HEK293T (cell line): Measurements from ENCODE around the gene INTS15.

ENCODE experiments used
- CTCF ChIA-PET: fragments of 350-600 bp; formaldehyde crosslinking; extraction: SDS; loops from one replicate; lab custom pipeline; 2021; ENCODE audit warnings: antibody characterized with exemption, inconsistent platforms; lab: Yijun Ruan, JAX
- POLR2A ChIA-PET: fragments of 350-600 bp; formaldehyde crosslinking; extraction: SDS; loops from one replicate; lab custom pipeline; 2020; ENCODE audit warnings: antibody characterized with exemption, inconsistent platforms; lab: Yijun Ruan, JAX
- DNase-seq: peaks from one replicate; pipeline ENCODE4 v3.0.0; 2012; ENCODE audit warnings: mixed read lengths; ENCODE audit errors: extremely low spot score
- ARNT ChIP-seq: fragments of 450-650 bp; IDR thresholded peaks from 2 replicates; pipeline ENCODE4 v1.6.1; 2017; ENCODE audit warnings: mild to moderate bottlenecking
- BHLHE40 ChIP-seq: fragments of 450-650 bp; IDR thresholded peaks from 2 replicates; pipeline ENCODE4 v1.6.1; 2016; ENCODE audit warnings: mild to moderate bottlenecking, moderate library complexity, borderline replicate concordance
- CTBP1 ChIP-seq: fragments of 450-650 bp; IDR thresholded peaks from 2 replicates; pipeline ENCODE4 v1.6.1; 2016; ENCODE audit warnings: borderline replicate concordance
- ELF4 ChIP-seq: fragments of 450-650 bp; IDR thresholded peaks from 2 replicates; pipeline ENCODE4 v1.6.1; 2017; ENCODE audit warnings: antibody characterized with exemption
- FOXA1 ChIP-seq: fragments of 450-650 bp; IDR thresholded peaks from 2 replicates; pipeline ENCODE4 v1.6.1; 2016; ENCODE audit warnings: mild to moderate bottlenecking
- FOXK2 ChIP-seq: fragments of 450-650 bp; IDR thresholded peaks from 2 replicates; pipeline ENCODE4 v1.6.1; 2016; ENCODE audit warnings: mild to moderate bottlenecking
- FOXM1 ChIP-seq: fragments of 450-650 bp; IDR thresholded peaks from 2 replicates; pipeline ENCODE4 v1.6.1; 2017; ENCODE audit warnings: mild to moderate bottlenecking, borderline replicate concordance
- HDGF ChIP-seq: fragments of 450-650 bp; IDR thresholded peaks from 2 replicates; pipeline ENCODE4 v1.6.1; 2017; ENCODE audit warnings: antibody characterized with exemption, borderline replicate concordance
- L3MBTL2 ChIP-seq: fragments of 450-650 bp; conservative IDR thresholded peaks from 2 replicates; pipeline ENCODE4 v1.6.1; 2016; ENCODE audit warnings: mild to moderate bottlenecking
- LEF1 ChIP-seq: fragments of 450-650 bp; IDR thresholded peaks from 2 replicates; pipeline ENCODE4 v1.6.1; 2017; ENCODE audit warnings: mild to moderate bottlenecking, borderline replicate concordance
- NFRKB ChIP-seq: fragments of 450-650 bp; IDR thresholded peaks from 2 replicates; pipeline ENCODE4 v1.6.1; 2016; ENCODE audit warnings: mild to moderate bottlenecking, moderate library complexity
- SP1 ChIP-seq: fragments of 450-650 bp; IDR thresholded peaks from 2 replicates; pipeline ENCODE4 v1.6.1; 2017
- SUZ12 ChIP-seq: fragments of 450-650 bp; IDR thresholded peaks from 2 replicates; pipeline ENCODE4 v1.6.1; 2016; ENCODE audit warnings: mild to moderate bottlenecking
- TARDBP ChIP-seq: fragments of 450-650 bp; IDR thresholded peaks from 2 replicates; pipeline ENCODE4 v1.6.1; 2016
- ZNF384 ChIP-seq: fragments of 450-650 bp; IDR thresholded peaks from 2 replicates; pipeline ENCODE4 v1.6.1; 2016
- TF ChIP-seq, protein P1 (sequence below): fragments of 450-650 bp; IDR thresholded peaks from 2 replicates; pipeline ENCODE4 v1.6.1; 2016

Gene INTS15

DNA sequence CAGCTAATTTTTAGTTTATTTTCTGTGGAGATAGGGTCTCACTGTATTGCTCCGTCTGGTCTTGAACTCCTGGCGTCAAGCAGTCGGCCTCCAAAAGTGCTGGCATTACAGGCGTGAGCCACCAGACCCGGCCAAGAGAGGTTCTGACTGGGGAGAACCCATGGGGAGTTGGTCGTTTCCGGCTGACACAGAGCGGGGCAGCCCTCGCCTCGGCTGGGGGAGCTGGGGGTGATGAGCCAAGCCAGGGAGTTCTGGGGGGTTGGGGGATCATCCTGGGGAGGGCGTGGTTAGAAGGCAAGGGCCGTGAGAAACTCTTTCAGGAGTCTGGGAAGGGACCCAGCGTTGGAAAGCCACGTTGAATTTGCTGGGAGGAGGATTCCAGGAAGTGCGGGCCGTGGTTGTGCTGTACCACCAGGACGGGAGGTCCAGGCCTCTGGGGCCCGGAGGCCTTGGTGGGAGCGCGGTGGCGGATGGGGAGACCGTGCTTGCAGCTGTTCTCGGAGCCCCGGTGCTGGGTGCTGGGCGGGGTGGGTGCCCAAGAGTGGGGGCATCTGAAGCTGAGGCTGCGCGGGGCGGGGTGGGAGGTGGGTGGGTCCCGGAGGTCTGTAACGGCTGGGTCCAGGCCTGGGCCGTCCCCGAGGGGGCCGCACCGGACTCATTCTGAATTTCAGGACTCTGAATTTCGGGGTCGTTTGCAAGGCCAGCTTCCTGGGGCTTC lies 17.2 kb downstream of the INTS15 start:
- ChIA-PET CTCF (no interaction called here), POLR2A (interaction anchor here (0.7 kb wide), 1 partner anchor 17 kb away, joined by 3 read pairs; the partner anchor contains the start of gene INTS15)
- no peak for DNase-seq
- TF ChIP-seq ZNF384 (no peak), HDGF (no peak), FOXK2 (no peak)
- TF ChIP-seq, protein P1, sequence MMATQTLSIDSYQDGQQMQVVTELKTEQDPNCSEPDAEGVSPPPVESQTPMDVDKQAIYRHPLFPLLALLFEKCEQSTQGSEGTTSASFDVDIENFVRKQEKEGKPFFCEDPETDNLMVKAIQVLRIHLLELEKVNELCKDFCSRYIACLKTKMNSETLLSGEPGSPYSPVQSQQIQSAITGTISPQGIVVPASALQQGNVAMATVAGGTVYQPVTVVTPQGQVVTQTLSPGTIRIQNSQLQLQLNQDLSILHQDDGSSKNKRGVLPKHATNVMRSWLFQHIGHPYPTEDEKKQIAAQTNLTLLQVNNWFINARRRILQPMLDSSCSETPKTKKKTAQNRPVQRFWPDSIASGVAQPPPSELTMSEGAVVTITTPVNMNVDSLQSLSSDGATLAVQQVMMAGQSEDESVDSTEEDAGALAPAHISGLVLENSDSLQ = no peak

DNA sequence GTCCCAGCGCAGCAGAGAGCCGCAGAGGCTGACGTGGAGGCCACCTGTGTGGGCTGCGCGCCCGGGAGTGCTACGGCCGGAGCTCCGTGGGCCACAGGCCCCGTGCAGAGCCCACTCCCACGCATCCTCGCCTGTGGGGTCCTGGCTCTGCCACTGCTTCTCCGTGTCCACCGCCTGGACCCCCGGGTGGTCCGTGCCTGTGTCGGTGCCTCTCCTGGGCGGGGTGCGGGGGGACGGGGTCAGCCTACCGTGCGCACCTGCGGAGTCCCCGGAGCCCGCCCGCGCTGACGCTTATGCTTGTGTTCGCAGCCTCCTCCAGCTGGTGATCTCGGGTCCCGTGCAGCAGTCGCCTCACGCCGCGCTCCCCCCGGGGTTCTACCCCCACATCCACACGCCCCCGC lies 17.8 kb downstream of the INTS15 start:
- no peak for DNase-seq
- CTCF ChIA-PET = no interaction called here
- TF ChIP-seq LEF1 = no peak
- no peak for TF ChIP-seq CTBP1
- no peak for TF ChIP-seq FOXM1
- TF ChIP-seq, protein P1 = no peak
- no peak for TF ChIP-seq ZNF384
- no peak for TF ChIP-seq BHLHE40
- TF ChIP-seq HDGF = no peak
- no peak for TF ChIP-seq ELF4
- no peak for TF ChIP-seq SUZ12
- no peak for TF ChIP-seq ARNT
- no peak for TF ChIP-seq NFRKB
- TF ChIP-seq FOXA1 = no peak
- POLR2A ChIA-PET = interaction anchor here (0.7 kb wide), 1 partner anchor 18 kb away, joined by 3 read pairs; the partner anchor contains the start of gene INTS15

DNA sequence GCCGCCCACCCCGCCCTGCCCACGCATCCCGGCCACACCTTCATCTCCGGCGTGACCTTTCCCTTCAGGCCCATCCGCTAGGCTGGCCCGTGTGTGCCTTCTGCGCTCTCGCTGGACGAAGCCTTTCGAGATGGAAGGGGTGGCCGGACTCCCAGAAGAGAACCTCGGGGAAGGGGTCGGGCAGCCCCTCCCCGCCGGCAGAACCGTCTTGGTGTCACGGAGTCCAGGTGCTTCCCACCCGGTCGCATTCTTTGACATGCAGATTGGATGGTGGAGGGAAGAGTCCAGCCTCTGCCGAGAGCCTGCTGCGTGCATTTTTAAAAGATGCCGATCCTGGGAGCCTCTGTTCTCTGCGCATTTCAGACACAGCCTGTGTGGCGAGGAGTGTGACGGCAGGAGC lies 18.3 kb downstream of the INTS15 start:
- ChIA-PET POLR2A (no interaction called here), CTCF (no interaction called here)
- no peak for TF ChIP-seq LEF1
- TF ChIP-seq SP1 = no peak
- TF ChIP-seq FOXK2 = no peak
- TF ChIP-seq SUZ12 = no peak
- DNase-seq = no peak

DNA sequence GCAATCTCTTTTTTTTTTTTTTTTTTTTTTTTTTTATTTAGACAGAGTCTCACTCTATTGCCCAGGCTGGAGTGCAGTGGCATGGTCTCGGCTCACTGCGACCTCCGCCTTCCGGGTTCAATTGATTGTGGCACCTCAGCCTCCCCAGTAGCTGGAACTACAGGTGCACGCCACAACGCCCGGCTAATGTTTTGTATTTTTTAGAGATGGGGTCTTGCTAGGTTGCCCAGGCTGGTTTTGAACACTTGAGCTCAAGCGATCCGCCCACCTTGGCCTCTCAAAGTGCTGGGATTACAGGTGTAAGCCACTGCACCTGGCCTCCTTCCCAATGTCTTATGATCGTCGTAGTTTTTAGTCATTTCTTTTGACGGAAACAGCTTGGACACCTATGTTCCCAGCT lies 19.0 kb downstream of the INTS15 start:
- TF ChIP-seq NFRKB (no peak), L3MBTL2 (no peak), HDGF (no peak), FOXM1 (no peak), LEF1 (no peak), SUZ12 (no peak), TARDBP (no peak), ZNF384 (no peak), BHLHE40 (no peak)
- ChIA-PET POLR2A (no interaction called here), CTCF (no interaction called here)
- no peak for DNase-seq

DNA sequence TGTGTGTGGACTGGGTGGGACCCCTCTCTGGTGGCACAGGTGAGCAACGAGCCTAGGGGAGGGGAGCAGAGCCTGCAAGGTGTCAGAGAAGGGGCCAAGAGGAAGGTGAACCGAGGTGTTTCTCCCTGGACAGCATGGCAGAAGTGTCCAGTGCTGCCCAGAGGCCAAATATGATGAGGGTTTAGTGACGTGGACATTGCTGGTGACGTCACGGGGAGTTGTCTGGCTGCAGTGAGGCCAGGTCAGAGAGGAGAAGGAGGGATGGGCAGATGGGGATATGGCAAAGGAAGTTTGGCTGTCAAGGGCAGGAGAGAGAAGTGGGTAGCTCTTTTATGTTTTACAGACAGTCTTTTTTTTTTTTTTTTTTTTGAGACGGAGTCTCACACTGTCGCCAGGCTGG lies 23.0 kb downstream of the INTS15 start:
- TF ChIP-seq ZNF384 (no peak), HDGF (no peak), CTBP1 (no peak), BHLHE40 (no peak), SP1 (no peak)
- POLR2A ChIA-PET = interaction anchor here (0.7 kb wide), 1 partner anchor 37 kb away, joined by 4 read pairs; no protein-coding TSS in a partner anchor
- no peak for DNase-seq
- CTCF ChIA-PET = no interaction called here

DNA sequence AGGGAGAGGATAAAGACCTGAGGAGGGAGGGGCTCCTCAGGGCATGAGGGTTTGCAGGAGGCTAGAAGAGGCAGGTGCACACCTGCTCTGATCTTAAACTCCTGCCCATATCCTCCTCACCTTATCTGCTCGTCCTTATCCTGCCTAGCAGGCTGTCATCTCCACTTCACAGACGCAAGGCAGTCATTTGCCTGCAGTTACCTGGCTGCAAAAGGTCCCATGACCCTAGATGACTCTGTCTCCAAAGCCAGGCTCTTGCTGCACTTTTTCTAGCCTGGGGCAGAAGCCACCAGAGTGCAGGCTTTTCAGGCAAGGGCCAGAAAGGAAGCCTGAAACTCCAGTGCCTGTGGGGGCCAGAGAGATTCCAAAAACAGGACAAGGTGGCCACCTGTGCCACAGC lies 23.9 kb downstream of the INTS15 start:
- CTCF ChIA-PET = no interaction called here
- TF ChIP-seq BHLHE40 = no peak
- no peak for TF ChIP-seq FOXA1
- TF ChIP-seq FOXK2 = no peak
- TF ChIP-seq SUZ12 = no peak
- no peak for TF ChIP-seq L3MBTL2
- POLR2A ChIA-PET = no interaction called here
- no peak for DNase-seq

DNA sequence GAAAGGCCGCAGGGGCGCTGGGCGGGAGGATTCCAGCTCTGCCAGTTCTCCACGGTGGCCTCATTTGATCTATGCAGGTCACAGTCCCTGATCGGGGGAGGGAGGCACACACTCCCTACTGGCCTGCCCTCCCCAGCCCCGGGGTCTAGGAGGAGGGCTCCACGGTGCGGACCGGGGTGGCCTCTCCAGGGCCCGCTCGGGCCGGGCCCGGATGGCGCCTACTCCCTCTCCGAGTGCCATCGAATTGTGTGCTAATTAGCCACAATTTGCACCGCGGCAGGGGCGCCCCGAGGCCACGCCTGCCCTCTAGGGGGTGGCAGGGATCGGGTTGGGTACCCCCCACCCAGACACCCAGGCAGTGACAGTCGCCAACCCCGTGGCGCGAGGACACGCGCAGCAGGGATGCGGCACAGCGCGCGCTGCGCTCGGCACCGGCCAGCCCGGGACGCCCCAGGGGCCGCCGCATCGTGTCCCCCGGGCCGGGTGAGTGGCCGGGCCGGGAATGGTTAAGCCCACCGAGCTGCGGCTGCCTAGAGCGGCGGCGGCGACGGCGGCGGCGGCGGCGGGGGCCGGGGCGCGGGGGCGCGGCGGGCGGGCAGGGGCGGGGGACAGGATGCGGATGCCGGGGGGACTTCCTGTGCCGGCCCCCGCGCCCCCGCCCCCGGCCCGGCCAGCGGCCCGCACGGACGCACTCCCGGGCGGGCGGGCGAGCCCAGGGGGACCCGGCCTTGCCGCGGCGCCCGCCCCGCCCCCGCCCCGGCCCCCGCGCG lies 25.3 kb downstream of the INTS15 start, which contains the start of gene ZNF853:
Gene ZNF853 (plus strand): TSS at position 658 of the 770 bp plus-strand sequence. CDS start 565 bp downstream, outside the sequence.
- CTCF ChIA-PET = no interaction called here
- POLR2A ChIA-PET = no interaction called here
- TF ChIP-seq CTBP1 (no peak), TARDBP (no peak), NFRKB (no peak)
- TF ChIP-seq, protein P1 = no peak
- peak; percentile 46 for DNase-seq
